Midbrain (tissue), 1 donor: ENCODE results near the gene ABCB9.

Source experiments
- DNase-seq: peaks from one replicate; lab custom pipeline; 2025; lab: John Stamatoyannopoulos, UW

The ABCB9 gene

GRCh38 chr12:122981587-122982476 lies 15.6 kb upstream of the ABCB9 start:
- DNase-seq, result no peak

GRCh38 chr12:122981036-122981471 lies 14.8 kb upstream of the ABCB9 start:
- no peak for DNase-seq

GRCh38 chr12:122980183-122981035 lies 14.1 kb upstream of the ABCB9 start, which contains the start of gene ARL6IP4:
Gene ARL6IP4, plus strand, starts transcription at chr12:122980681. Its CDS starts 459 bp downstream, at chr12:122981140.
- peak; percentile 74 for DNase-seq

- no peak for DNase-seq
These were observed 13.6 kb upstream of the ABCB9 start for GRCh38 chr12:122979908-122980182.

GRCh38 chr12:122979001-122979907 lies 13.0 kb upstream of the ABCB9 start:
- no peak for DNase-seq

- DNase-seq, result no peak
These were observed 12.3 kb upstream of the ABCB9 start for GRCh38 chr12:122978507-122978955.

- DNase-seq, result no peak
These were observed 11.6 kb upstream of the ABCB9 start for GRCh38 chr12:122977655-122978392.

GRCh38 chr12:122977153-122977552 lies 10.9 kb upstream of the ABCB9 start:
- DNase-seq, result no peak

- DNase-seq, result no peak
These were observed 10.3 kb upstream of the ABCB9 start for GRCh38 chr12:122976648-122976975.

GRCh38 chr12:122975790-122976647 lies 9.8 kb upstream of the ABCB9 start:
- no peak for DNase-seq

GRCh38 chr12:122974892-122975789 lies 8.9 kb upstream of the ABCB9 start, which contains the start of gene OGFOD2:
Gene OGFOD2, plus strand, starts transcription at chr12:122975244. Its CDS starts 8 bp downstream, at chr12:122975252.
- peak; percentile 91 for DNase-seq

- DNase-seq, result peak; percentile 99
These were observed 8.1 kb upstream of the ABCB9 start for GRCh38 chr12:122974274-122974891.

- peak; percentile 16 for DNase-seq
These were observed 3.4 kb upstream of the ABCB9 start for GRCh38 chr12:122969676-122970075.

- DNase-seq, result no peak
These were observed 1.8 kb upstream of the ABCB9 start for GRCh38 chr12:122968104-122968503.

GRCh38 chr12:122966743-122967550 lies 684 bp upstream of the ABCB9 start:
- no peak for DNase-seq

GRCh38 chr12:122965321-122965751 lies 927 bp downstream of the ABCB9 start:
- DNase-seq, result no peak

- DNase-seq, result no peak
These were observed 1.6 kb downstream of the ABCB9 start for GRCh38 chr12:122964439-122965257.
